ENCODE results near the gene C15orf39. TPM values are rescaled to one million over a fixed set of nuclear protein-coding genes. Genes with fewer than 3 reads are reported as not detected.

C15orf39 gene
- total RNA-seq, result 10 to 100 TPM in 2 of 3 donors, 1 to 10 TPM in 1; 7.7 to 17.4 (median 11.5) TPM

- peak; percentile 57 to 63 for DNase-seq (ENCODE audit: low spot score in 2 of 2)
- intact Hi-C loops (cut with DNase I; ENCODE audit: low total_unique reads), result loop anchor here (5.0 kb wide), 1 partner anchor 169 kb away; no protein-coding TSS in a partner anchor
- Histone ChIP-seq H3K27ac (peak within 1 kb of the TSS; percentile 96), H3K4me3 (peak within 1 kb of the TSS; percentile 92 to 98 (median 93)), H3K9me3 (no peaks in the 10 kb centered on the region), H3K4me1 (peaks cover 4 to 25% of the 10 kb centered on the region in 2 donors), H3K36me3 (no peaks in the 10 kb centered on the region), H3K27me3 (no peaks in the 10 kb centered on the region)
- TF ChIP-seq POLR2A (IDR thresholded peaks at IDR 0.05) (peak; percentile 82), POLR2AphosphoS5 (IDR thresholded peaks at IDR 0.05) (peak; percentile 98 to 99 (median 99)), CTCF (IDR thresholded peaks at IDR 0.05) (peak; percentile 51 to 96 (median 72))
Measured at GRCh38 chr15:75201616-75202250, at the start of gene C15orf39. C15orf39 (plus strand) TSS chr15:75201882; CDS start chr15:75206049, 4,167 bp downstream.

- no peak for DNase-seq (ENCODE audit: low spot score in 2 of 2)
- H3K27ac ChIP-seq, result no peak overlapping the region
- H3K27me3 ChIP-seq, result no peaks in the 10 kb centered on the region
- H3K4me3 ChIP-seq, result no peak overlapping the region
- intact Hi-C loops (cut with DNase I; ENCODE audit: low total_unique reads), result loop anchor here (2.0 kb wide), 1 partner anchor 20 kb away; no protein-coding TSS in a partner anchor
- H3K36me3 ChIP-seq, result no peaks in the 10 kb centered on the region
- no peak for TF ChIP-seq CTCF (IDR thresholded peaks at IDR 0.05)
- no peaks in the 10 kb centered on the region for H3K4me1 ChIP-seq
- H3K9me3 ChIP-seq, result no peaks in the 10 kb centered on the region
Measured at GRCh38 chr15:75152382-75153079, 49.2 kb upstream of the C15orf39 start.

- H3K36me3 ChIP-seq, result no peaks in the 10 kb centered on the region
- no peaks in the 10 kb centered on the region for H3K9me3 ChIP-seq
- H3K27ac ChIP-seq, result no peak overlapping the region
- H3K4me3 ChIP-seq, result no peak overlapping the region
- TF ChIP-seq POLR2A (IDR thresholded peaks at IDR 0.05) (no peak), POLR2AphosphoS5 (IDR thresholded peaks at IDR 0.05) (no peak), CTCF (IDR thresholded peaks at IDR 0.05) (no peak)
- intact Hi-C loops (cut with DNase I; ENCODE audit: low total_unique reads), result loop anchor here (2.0 kb wide), 1 partner anchor 20 kb away; no protein-coding TSS in a partner anchor
- H3K4me1 ChIP-seq, result no peaks in the 10 kb centered on the region
- no peak for DNase-seq (ENCODE audit: low spot score in 2 of 2)
- no peaks in the 10 kb centered on the region for H3K27me3 ChIP-seq
Measured at GRCh38 chr15:75153087-75153486, 48.6 kb upstream of the C15orf39 start.

GRCh38 chr15:75153565-75154276 is 48.0 kb upstream of the C15orf39 start:
- Histone ChIP-seq H3K4me1 (no peaks in the 10 kb centered on the region), H3K27ac (no peak overlapping the region), H3K27me3 (no peaks in the 10 kb centered on the region), H3K4me3 (no peak overlapping the region), H3K9me3 (no peaks in the 10 kb centered on the region), H3K36me3 (no peaks in the 10 kb centered on the region)
- no peak for DNase-seq (ENCODE audit: low spot score in 2 of 2)
- TF ChIP-seq POLR2AphosphoS5 (IDR thresholded peaks at IDR 0.05) (no peak), POLR2A (IDR thresholded peaks at IDR 0.05) (no peak), CTCF (IDR thresholded peaks at IDR 0.05) (no peak)
- intact Hi-C loops (cut with DNase I; ENCODE audit: low total_unique reads), result loop anchor here (2.0 kb wide), 1 partner anchor 19 kb away; no protein-coding TSS in a partner anchor

Measured in breast epithelium (tissue), 4 donors.